HG03520 (cell line): ENCODE results near the gene ARHGEF1.
"Not testable (repeated sequence)": the region's sequence is repeated elsewhere in the genome, so short reads cannot be mapped to it uniquely, and the experiment has no call there.

Source experiments
- ATAC-seq: cut with Tn5 transposase; IDR thresholded peaks from one replicate; pipeline ENCODE4 v1.9.1; 2021; ENCODE audit warnings: mild to moderate bottlenecking, moderate library complexity; ENCODE audit not compliant: unreplicated experiment

The ARHGEF1 gene

DNA sequence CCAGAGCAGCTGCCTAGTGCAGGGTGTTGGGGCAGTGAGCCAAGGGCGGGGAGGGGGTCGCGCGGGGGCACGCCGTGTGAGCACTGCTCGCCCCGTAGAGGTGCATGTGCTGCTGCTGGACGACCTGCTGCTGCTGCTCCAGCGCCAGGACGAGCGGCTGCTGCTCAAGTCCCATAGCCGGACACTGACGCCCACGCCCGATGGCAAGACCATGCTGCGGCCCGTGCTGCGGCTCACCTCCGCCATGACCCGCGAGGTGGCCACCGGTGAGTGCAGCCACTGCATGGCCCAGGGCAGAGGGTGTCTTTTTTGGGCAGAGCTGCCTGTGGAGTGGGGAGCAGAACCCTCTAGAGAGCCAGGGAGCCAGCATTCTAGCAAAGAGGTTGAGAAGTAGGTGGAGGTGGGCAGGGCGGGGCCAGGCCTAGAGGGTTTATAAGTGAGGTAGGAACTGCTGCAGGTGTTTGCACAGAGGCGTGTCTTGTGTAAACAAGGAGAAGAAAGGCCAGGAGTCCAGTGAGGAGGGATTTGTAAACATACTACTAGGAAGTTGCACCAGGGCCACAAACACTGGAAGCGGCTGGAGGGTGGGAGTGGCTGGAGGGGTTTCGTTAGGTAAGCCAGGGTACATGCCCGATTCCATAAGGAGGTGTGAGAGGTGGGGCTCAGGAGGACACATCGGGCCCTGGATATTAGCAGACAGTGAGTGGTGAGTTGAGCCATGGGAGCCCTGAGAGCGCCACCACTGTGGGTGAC, 21.3 kb downstream of the ARHGEF1 start:
- ATAC-seq: no peak

DNA sequence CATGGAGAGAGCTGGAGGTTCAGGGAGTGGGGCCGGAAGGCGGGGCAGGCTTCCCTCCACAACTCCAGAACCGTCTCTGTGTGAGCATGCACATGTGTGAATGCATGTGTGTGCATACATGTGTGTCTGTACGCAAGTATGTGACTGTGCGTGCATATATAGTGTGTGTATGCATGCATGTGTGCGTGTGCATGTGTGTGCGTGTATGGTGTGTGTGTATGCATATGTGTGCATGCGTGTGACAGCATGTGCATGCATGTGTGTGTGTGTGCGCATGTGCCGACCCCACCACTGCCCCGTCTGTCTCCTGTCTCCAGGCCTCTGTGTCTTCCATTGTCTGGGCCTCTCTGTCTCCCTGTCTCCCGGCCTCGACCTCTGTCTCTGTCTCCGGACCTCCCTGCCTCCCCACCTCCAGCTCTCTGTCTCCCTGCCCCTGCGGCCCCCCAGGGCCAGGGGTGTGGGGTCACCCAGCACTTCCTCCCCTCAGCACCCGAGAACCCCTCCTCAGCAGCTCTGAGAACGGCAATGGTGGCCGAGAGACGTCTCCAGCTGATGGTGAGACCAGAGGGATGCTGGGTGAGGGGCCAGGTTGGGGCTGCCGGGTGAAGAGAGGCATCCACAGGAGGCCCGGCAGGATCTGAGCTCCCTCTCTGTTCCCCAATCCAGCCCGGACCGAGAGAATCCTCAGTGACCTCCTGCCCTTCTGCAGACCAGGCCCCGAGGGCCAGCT, 22.5 kb downstream of the ARHGEF1 start:
- no peak for ATAC-seq

DNA sequence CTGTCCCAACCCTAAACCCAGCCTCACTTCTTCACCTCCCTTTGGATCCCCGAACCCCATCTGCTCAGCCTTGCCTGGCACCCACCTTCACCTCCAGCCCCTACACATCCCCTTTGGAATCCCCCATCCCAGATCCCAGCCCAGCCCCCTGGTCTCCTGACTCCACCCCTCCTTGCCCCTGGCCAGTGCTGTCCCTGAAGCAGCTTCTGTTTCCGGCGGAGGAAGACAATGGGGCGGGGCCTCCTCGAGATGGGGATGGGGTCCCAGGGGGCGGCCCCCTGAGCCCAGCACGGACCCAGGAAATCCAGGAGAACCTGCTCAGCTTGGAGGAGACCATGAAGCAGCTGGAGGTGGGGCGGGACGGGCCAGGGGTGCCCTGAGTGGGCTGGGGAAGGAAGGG, 23.3 kb downstream of the ARHGEF1 start:
- no peak for ATAC-seq

DNA sequence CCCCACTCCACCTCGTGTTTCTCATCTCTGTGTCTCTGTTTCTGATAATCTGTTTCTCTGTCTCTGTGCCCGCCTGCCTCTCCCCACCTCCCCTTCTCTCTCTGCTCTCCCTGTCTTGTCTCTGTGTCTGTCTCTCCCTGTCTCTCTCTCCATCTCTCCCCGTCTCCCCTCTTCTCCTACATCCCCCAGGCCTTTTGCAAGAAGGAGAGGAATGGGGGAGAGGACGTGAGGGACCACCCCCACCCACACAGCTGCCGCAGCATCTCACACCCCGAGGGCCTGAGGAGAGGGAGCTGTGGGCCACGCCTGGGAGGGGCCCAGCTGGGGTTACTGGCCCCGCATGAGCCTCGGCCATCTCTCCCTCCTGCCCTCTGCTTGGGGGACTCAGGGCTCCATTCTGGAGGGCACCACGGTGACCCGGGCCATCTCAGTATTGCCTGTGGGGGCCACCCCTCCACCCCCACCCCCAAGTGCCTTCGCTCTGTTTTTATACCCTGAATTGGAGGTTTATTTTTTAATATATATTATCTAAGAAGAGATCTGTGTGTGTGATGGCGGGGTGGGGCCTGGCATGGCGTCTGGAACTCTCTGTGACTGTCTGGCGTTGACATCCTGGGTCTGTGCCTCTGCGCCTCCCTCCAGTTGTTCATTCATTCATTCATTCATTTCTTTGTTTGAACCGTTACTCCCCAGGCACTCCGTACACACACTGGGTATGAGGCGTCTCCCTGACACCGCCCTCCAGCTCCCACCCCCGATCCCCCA, 24.1 kb downstream of the ARHGEF1 start:
- ATAC-seq: no peak

DNA sequence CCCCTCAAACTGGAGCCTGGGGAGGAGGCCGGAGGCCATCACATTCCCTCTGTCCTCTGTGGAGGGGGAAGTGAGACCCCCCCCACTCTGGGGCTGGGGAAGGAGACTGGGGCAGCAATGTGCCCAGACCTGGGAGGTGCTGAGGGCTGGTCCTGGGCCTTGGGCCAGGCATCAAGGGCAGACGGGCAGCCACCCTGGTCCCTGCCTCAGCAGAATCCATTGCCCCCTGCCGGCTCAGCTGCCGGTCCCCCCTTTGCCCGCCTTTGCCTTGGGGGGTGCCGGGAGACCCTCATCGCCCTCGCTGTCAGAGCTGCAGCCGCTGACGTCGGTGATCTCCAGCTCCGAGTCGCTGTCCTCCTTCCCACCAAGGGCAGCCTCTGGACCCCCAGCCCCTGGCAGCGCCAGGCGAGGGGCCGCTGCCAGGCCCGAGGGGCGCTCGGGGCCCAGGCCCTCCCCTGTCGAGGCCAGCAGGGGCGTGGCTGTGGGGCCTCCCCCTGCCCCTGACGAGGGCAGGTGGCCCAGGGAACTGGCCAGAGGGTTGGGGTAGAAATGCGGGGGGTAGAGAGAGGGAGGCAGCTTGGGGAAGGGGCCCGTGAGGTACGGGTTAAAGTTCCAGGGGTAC, 25.1 kb downstream of the ARHGEF1 start:
- ATAC-seq: no peak

DNA sequence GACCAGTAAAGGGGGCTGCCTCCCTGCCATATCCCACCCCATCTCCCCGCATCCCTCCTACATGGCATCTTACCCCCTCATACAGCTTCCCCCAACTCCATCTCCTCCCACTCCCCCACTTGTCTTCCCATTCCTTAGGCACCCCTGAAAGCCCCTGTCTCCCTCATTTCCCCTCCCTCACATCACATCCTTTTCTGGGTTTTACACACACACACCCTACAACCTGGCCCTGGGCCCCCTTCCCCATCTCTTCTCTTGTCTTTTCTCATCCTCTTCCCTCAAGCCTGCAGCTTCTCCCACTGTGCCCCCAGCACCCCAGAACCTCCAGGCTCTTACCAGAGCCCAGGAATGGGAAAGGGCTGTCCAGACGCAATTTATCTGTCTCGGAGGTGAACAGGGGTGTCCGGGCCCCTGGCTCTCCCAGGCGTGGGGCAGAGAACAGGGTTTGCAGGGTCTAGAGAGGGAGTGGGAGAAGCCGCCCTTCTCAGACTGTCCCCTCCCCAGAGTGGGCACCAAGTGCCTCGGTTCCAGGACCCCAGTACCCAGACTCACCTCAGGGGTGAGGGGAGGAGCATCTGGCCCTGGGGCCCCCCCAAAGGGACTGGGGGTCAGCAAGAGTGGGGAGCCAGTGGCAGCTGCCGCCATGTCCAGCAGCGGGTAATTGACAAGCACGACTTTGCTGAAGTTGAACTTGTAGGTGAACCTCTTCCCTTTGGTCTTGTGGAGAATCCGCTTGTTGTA, 25.9 kb downstream of the ARHGEF1 start:
- no peak for ATAC-seq

DNA sequence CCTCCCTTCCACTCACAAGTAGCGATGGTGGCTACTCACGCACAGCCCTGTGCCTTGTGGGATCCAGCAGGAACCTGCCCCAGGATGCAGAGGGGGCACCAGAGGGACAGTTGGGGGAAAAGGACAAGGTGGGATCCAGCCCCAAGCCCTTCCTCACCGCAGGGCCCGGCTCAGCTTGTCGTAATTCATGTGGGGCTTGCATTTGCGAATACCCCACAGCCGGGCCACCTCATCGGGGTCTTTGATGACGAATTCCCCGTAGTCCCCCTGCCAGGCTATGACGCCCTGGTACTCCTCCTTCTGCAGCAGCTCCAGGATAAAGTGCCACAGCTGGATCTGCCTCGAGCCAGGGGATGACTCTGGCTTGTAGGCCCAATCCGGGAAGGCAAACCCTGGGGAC, 26.7 kb downstream of the ARHGEF1 start:
- ATAC-seq: no peak

DNA sequence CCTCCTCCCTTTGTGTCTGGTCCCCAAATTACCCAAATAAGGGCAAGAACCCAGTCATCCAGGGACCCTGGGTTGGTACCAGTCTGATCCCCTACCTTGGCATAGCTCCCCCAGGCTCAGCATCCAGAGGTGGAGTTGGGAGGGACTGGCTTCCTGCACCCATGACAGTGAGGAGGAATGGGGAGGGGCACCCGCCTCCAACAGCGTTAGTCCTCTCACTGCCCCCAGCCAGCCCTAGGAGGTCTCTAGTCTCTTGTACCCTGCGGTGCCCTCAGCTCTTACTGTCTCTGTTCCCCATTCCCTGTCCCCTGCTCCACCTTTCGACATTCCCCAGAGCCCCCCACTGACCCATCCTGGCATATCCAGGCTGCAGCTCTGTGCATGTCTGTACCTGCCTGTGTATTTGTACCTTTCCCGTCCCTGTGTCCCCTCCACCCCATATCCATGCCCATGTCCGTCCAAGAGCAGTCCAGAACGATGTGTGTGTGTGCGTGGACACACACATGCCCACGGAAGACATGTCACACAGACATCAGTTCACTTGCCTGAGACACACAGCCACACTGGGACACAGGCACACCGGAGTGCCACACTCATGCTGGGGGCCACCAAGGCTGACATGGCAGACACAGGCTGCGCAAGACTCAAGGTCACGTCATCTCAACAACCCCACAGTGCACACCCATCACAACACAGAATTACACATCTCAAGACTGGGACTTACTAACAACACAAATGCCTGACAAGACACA, 27.4 kb downstream of the ARHGEF1 start:
- ATAC-seq: no peak

DNA sequence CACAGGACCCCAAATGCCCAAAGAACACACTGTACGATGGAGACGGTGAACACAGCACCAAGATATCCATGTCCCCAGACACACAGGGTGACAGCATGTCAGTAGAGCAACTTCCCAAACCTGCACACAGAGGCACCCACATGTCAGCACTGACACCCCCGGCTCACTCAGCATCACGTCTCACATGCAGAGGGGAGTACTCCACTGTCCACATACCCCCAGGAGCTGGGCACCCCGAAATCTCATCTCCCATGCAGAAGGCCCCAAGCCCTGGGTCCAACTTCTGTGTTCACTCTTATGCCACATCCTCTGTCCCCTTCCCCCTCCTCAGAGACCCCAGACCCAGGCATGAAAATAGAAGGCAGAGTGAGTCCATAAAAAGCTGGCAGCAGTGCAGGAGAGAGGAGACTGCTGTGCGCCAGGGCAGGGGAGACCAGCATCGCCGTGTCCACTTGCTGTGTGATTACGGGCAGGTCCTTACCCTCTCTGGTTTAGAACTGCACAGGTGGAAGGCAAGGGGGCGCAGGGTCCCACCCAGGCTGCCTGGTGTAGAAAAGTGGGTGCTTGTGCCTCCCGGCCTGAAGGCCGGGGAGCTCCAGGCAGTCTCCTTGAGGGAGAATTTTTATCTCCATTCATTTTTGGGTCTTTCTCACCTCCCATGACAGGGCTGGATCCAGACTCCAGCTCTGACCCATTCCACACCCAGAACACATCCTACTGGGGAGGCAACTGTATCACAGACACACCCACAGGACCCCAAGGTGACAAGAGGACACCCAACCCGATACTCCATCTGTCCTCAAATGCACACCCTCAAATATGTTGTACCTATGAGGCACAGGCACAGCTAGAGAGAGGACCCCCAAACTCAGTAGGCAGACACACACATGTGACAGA, 28.3 kb downstream of the ARHGEF1 start:
- ATAC-seq: no peak

DNA sequence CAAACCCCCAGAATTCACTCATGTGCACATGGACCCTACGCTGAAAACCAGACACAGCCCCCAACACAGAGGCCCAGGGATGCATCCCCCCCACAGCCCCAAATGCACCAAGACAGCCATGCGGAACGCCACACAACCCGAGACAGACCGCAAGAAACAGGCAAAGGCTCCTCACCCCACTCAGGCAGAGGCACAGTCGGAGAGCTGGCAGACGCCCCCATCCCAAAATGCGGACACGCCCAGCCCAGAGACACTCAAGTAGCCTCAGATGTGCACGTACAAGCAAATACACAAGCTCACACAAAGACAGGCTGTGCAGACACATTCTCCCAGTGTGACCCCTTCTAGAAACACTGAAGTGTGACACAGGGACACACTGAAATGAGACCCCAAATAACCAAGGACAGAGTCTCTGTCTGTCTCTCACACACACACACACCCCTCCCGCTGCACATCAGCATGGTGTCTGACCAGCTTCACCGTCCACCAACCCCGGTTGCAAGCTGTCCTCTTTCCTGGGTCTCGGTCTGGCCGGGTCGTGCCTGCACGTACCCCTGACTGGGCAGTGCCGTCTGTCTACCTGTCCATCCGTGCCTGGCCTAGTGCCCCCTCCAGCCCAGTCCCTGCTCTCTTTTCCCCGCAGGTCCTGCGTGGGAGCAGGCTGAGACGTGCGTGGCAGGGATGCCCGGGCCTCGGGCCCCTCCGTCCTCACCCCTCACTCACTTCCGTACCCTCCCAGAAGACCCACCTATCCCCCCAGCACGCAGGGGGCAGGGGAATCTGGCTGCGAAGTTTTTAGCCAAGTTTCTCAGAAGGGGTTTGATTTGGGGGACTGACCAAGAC, 29.1 kb downstream of the ARHGEF1 start:
- ATAC-seq: no peak

DNA sequence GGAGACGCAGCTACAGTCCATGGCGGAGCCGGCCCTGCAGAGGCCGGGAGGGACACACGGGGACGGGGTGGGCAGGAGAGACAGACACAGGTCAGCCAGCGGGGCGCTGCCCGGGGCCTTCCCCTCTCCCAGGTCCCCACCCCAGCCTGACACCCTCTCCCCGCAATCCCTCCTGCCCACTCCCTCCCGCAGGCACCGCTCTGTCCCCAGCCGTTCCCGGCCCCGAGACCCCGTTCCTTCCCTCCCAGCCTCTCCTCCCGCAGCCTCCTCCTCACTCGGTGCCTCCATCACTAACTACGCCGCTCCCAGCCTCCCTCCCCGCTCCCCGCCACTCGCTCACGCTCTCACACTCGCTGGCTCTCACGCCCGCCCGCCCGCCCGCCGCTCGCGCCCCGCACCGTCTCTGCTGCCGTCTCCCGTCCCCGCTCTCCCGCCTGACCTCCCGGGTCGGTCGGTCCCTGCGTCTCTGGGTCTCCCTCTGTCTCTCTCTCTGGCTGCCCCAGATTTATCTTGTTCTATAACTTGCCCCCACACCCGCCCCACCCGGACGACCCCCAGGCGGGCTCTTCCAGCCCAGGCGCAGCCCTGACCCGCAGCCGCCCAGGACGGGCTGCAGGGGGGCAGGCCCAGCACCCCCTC, 30.0 kb downstream of the ARHGEF1 start:
- ATAC-seq: no peak

DNA sequence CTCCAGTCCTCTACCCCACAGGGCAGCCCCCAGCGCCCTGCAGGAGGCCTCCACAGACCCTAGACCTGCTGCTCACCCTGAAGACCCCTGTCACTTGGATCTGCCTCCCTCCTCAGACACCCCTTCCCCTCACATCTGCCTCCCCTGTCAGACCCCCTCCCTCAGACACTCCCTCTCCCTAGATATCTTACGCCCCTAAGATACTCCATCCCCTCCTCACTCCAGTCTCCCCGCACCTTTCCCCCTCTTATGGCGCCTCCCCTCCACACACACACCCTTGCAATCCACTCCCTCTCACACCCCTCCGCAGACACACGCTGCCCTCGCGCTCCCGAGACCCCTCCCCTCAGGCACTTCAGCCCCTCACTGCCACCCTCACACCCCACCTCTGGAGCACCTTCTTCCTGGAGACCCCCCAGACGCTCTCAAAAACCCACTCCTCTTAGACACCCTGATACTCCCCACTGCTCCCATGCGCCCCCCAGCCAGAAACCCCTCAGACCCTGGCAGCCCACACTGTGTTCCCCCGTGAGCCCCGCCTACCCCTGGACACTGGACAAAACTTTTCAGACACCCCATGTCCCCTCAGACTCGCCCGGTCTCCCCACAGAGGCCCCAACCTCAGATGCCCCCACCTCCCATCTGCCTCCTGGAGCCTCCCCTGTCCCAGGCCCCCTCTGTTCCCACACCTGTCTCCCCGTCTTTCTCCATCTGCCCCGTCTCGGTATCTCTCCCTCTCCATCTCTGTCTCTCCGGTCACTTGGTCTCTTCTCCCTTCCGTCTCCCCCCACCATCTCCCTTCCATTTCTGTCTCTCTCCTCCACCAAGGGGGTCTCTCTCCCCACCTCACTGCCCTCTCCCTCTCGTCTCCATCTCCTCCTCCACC, 30.8 kb downstream of the ARHGEF1 start:
- ATAC-seq: no peak

DNA sequence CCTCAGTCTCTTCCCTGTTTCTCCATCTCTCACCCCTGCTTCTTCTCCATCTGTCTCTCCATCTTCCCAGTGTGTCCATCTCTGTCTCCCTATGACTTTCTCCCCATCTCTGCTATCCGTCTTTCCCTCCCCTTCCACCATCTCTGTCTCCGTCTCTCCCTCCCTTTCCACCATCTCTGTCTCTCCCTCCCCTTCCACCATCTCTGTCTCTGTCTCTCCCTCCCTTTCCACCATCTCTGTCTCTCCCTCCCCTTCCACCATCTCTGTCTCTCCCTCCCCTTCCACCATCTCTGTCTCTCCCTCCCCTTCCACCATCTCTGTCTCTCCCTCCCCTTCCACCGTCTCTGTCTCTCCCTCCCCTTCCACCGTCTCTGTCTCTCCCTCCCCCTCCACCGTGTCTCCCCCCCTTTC, 31.4 kb downstream of the ARHGEF1 start:
- ATAC-seq: not testable (repeated sequence)

DNA sequence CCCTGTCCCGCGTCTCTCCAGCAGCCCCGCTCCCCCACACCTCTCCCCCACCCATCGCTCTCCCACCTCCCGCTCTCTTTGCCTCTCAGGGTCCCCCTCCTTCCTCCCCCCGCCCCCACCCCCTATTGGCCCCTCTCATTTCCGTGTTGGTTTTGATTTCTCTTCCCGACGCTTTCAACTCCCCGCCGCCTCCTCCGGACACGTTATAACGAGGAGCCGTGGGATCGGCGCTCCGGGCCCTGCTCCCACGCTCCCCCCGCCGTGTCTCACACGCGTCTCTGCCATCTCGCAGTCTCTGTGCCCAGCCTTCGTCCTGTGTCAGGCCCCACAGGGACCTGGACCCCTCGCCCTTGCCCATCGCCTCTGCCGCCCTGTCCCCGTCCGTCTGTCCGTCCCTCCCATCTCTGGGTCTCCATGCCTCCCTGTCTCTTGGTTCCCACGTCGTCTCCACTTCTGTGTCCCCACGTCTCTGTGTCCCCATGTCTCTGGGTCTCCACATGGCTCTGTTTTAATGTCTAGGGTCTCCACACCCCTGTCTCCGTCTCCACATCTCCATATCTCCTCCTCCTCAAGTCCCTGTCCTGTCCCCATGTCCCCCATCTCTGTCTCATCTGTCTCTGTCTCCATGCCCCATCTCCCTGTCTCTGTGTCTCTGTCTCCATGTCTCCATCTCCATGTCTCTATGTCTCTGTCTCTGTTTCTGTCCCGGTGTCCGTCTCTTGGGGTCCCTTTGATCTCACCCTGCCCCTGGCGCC, 32.2 kb downstream of the ARHGEF1 start:
- no peak for ATAC-seq

DNA sequence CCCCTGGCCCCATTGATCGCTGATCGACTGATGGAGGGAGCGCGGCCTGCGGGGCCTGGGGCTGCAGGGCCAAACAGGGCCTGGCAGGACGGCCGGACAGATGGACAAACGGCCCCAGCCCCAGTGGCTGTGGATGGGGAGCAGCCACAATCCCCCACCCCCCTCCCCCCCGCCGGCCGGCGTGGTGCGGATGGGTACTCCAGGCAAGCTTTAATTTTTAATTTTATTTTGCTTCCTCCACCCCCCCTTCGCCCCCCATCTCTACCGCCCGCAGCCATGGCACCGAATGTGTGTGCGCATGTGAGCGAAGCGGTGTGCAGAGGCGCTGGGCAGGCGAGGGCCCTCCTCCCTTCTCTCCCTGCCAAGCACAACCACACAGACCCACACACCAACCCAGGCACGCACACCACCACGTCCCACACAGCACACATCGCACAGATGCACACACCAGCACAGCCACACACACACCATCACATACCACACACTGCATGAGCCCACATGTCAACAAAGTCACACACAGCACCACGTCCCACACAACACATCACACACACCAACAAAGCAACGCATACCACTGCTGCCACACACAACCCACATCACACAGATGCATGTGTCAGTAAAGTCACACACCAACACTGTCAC, 32.9 kb downstream of the ARHGEF1 start:
- ATAC-seq: no peak
